ENCODE measurements around the gene CDK5R1.

The CDK5R1 gene

DNA sequence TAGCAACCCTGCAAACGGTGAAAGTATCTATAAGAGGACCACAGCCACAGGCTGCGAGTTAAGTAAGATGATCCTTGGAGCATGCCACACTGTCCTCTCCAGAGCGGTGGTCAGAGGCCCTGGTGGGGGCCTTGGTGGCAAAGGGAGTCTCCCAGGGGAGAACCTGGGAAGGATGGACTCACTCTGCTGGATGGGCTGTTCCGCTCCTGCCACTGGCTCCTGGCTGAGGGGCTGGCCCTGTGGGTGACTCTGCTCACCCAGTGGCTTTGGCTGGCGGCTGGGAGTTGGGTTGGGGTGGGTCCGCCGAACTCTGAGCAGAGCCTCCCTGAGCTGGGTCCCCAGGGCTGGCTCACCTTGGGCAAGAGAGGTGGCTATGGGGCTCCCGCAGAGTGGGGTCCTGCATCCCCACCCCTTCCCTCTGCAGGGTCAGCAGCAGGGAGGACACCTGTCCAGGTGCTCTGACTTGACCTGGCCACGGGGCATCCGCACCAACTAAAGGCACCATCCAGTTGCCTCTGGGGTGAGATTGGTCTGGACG lies 7.3 kb downstream of the CDK5R1 start:
- DNase-seq (ENCODE audit: low read depth): no peak

- DNase-seq (ENCODE audit: low read depth): no peak
Observed at GRCh38 chr17:32494621-32495358, 8.0 kb downstream of the CDK5R1 start.

GRCh38 chr17:32495359-32496231 lies 8.8 kb downstream of the CDK5R1 start:
- DNase-seq (ENCODE audit: low read depth): no peak

GRCh38 chr17:32496395-32497073 lies 9.7 kb downstream of the CDK5R1 start:
- peak; percentile 89 for DNase-seq (ENCODE audit: low read depth)

- no peak for DNase-seq (ENCODE audit: low read depth)
Observed at GRCh38 chr17:32497431-32498205, 10.8 kb downstream of the CDK5R1 start.

DNA sequence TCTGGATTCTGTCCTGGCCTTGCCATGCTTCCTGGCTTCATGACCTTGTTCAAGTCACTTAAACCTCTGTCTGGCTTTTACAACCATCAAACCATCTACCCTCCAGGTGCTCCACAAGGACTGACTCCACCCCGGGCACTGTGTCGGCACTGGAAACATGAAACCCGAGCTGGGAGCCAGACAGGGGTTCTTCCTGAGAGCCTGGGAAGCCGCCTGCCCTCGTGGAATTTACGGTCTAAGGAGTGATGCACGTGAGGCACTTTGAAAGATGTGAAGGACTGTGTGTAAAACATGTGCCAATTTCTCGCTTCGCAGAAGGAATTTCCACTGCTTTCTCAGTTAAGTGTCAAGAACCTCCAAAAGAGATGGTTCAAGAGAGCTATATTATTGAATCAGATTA lies 11.6 kb downstream of the CDK5R1 start:
- DNase-seq (ENCODE audit: low read depth): no peak

- no peak for DNase-seq (ENCODE audit: low read depth)
Observed at GRCh38 chr17:32502013-32502412, 15.2 kb downstream of the CDK5R1 start.

GRCh38 chr17:32502710-32503109 lies 15.9 kb downstream of the CDK5R1 start:
- DNase-seq (ENCODE audit: low read depth): no peak

- DNase-seq (ENCODE audit: low read depth): no peak
Observed at GRCh38 chr17:32503251-32504165, 16.7 kb downstream of the CDK5R1 start.

DNA sequence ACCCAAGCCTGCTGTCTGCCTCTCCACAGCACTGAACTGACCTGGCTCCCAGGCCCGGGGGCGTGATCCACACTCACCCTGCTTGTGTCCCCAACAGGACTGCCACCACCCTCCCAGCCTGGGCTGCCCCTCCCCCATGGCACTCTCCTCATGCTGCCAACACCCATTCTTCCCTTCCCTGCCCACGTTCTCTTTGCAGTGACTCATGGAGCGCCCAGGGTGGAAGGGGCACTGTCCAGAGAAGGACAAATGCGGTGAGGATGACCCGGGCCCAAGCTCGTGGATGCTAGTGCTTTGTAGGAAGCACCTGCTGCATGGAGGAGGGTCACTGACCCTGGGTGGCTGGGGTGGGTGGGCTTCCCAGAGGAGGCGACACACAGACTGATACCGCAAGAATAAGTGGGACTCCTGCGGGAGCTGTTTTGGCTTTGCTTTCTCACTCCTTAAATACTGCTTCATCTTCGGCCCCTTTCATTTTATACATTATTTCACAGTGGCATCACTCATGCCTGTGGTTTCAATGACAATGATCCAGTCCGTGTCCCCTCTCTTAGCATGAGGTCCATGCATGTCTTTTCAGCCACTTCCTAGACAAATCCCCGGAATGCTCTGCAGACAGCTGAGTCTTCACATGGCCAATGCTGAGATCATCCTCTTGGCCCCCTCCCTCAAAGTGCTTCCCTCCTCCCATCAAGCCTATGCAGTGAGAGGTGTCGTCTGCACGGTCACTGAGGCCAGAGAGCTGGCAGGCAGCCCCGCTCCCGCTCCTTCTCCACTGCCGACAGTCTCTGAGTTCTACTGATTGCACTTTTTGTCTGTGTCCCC lies 17.6 kb downstream of the CDK5R1 start:
- DNase-seq (ENCODE audit: low read depth): no peak

GRCh38 chr17:32508926-32509325 lies 22.1 kb downstream of the CDK5R1 start:
- no peak for DNase-seq (ENCODE audit: low read depth)

- no peak for DNase-seq (ENCODE audit: low read depth)
Observed at GRCh38 chr17:32510466-32510865, 23.7 kb downstream of the CDK5R1 start.

DNA sequence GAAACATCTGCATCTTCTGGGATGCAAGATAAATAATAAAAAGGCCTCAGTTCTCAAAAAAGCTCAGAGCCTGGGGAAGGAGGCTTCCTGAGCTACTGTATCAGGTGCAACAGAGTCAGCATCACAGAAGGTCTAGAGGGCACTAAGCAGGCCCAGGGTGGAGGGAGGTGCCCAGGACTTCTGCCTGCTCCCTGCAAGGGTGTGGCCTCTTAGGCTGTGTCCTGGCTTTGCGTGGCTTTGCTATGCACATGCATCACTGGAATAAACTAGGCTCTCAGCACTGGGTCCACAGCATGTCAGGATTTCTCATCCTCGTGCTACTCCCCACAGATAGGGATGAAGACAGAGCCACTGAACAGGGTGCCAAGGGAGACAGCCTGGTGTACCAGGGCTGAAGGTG lies 25.5 kb downstream of the CDK5R1 start:
- no peak for DNase-seq (ENCODE audit: low read depth)

DNA sequence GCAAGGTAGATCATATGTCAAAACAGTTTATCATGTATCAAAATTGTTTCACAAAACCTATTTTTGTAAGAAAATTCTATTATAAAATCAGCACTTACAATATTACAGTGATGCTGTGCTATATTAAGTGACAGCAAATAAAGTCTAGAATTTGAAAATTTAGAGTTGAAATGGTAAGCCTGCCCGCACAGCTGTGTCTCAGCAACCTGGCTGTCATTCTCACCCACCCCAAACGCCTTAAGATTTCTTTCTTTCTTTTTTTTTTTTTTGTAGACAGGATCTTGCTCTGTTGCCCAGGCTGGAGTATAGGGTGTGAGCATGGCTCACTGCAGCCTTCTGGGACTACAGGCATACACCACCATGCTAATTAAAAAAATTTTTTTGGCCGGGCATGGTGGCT lies 26.8 kb downstream of the CDK5R1 start:
- DNase-seq (ENCODE audit: low read depth): no peak

DNA sequence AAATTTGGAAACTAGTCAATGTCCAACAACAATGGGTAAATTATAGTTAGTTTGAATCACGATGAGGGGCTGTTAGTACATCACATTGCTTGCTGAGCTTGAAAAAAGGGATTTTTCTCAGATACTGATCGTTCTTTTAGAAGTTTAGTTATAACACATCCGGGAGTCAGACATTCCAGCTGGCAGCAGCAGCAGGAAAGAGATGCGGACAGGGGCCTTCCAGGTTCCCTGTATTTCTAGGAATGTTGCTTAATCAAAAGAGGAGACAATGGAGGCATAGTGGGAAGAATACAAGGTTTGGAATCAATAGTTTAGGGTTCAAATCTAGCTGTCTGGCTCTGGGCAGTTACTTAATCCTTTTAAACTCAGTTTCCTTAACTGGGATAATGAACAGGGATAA lies 27.8 kb downstream of the CDK5R1 start:
- no peak for DNase-seq (ENCODE audit: low read depth)

GRCh38 chr17:32515677-32516383 lies 29.0 kb downstream of the CDK5R1 start:
- DNase-seq (ENCODE audit: low read depth): no peak

- DNase-seq (ENCODE audit: low read depth): no peak
Observed at GRCh38 chr17:32516450-32516849, 29.7 kb downstream of the CDK5R1 start.

DNA sequence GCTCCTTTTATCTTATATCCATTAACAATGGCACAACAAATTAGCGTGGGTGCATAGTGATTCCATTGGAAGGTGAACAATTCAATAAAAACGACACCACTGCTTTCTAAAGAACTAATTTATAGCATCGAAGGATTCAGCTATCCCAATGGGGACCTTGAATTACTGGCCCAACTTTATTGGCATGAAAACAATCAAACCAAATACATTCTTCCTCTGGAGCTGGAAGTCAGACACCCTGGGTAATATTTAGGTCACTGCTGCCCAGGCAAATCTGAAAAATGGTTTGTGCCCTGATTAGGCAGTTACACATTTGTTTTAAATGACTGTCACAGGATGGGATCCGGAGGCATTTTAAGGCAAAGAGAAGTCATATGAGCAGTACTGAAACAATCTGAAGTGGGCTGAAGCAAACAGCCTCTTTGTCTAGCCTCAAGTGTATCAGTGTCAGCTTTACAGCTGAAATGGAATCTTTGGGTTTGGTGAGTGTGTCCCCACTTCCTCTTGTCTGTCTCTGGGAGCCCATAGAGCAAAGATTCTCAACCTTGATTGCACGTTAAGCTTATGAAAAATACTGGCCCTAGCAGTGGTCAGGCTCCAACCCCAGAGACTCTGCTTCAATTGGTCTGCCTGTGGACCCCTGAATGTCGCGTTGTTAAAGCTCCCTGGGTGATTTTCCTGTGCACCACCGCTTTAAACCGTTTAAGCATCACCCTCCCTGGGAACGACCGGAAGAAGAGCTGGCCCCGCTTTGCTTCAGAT lies 30.3 kb downstream of the CDK5R1 start:
- DNase-seq (ENCODE audit: low read depth): no peak
